GM19468 (cell line): ENCODE data around the gene CHRNG.
"Not testable (repeated sequence)": the region's sequence is repeated elsewhere in the genome, so short reads cannot be mapped to it uniquely, and the experiment has no call there.

Experiments
- ATAC-seq: cut with Tn5 transposase; IDR thresholded peaks from one replicate; pipeline ENCODE4 v1.9.1; 2021; ENCODE audit warnings: mild to moderate bottlenecking, moderate library complexity, moderate number of reproducible peaks; ENCODE audit not compliant: unreplicated experiment; ENCODE audit errors: extremely low read depth

CHRNG gene

GRCh38 chr2:232525199-232525598 lies 14.3 kb upstream of the CHRNG start:
- ATAC-seq: no peak

GRCh38 chr2:232525791-232526371 lies 13.6 kb upstream of the CHRNG start, which contains the start of gene CHRND:
CHRND (plus strand) TSS chr2:232526160; CDS start chr2:232526216, 56 bp downstream.
- no peak for ATAC-seq

GRCh38 chr2:232526372-232526941 lies 13.0 kb upstream of the CHRNG start:
- no peak for ATAC-seq

GRCh38 chr2:232527905-232528470 lies 11.5 kb upstream of the CHRNG start:
- no peak for ATAC-seq

GRCh38 chr2:232528746-232529460 lies 10.6 kb upstream of the CHRNG start:
- ATAC-seq: no peak

- no peak for ATAC-seq
These were observed 9.5 kb upstream of the CHRNG start for GRCh38 chr2:232529806-232530547.

GRCh38 chr2:232530626-232531260 lies 8.7 kb upstream of the CHRNG start:
- ATAC-seq: no peak

- ATAC-seq: no peak
These were observed 7.1 kb upstream of the CHRNG start for GRCh38 chr2:232532419-232532818.

GRCh38 chr2:232532821-232533220 lies 6.7 kb upstream of the CHRNG start:
- ATAC-seq: not testable (repeated sequence)

- no peak for ATAC-seq
These were observed 5.4 kb upstream of the CHRNG start for GRCh38 chr2:232533944-232534710.

- no peak for ATAC-seq
These were observed 4.4 kb upstream of the CHRNG start for GRCh38 chr2:232534940-232535651.

- no peak for ATAC-seq
These were observed 3.5 kb upstream of the CHRNG start for GRCh38 chr2:232535761-232536530.

GRCh38 chr2:232537079-232537478 lies 2.4 kb upstream of the CHRNG start:
- no peak for ATAC-seq

GRCh38 chr2:232537499-232537898 lies 2.0 kb upstream of the CHRNG start:
- ATAC-seq: no peak

GRCh38 chr2:232538671-232539070 lies 821 bp upstream of the CHRNG start:
- ATAC-seq: no peak

GRCh38 chr2:232540441-232541041 lies 1.0 kb downstream of the CHRNG start:
- no peak for ATAC-seq

- no peak for ATAC-seq
These were observed 1.9 kb downstream of the CHRNG start for GRCh38 chr2:232541195-232541960.
